Loucy (cell line): ENCODE measurements around the gene ZNF611.
"Not testable (repeated sequence)": the region's sequence is repeated elsewhere in the genome, so short reads cannot be mapped to it uniquely, and the experiment has no call there.

Source experiments
- CTCF ChIP-seq: fragments of 200-600 bp; sonication (generic); conservative IDR thresholded peaks from 2 replicates; pipeline ENCODE4 v1.5.1; 2014; ENCODE audit warnings: mild to moderate bottlenecking, antibody characterized with exemption, low read length
- EZH2phosphoT487 ChIP-seq: fragments of 200-600 bp; IDR thresholded peaks from 2 replicates; pipeline ENCODE4 v1.6.1; 2018; ENCODE audit warnings: antibody characterized with exemption, mild to moderate bottlenecking, moderate library complexity, borderline replicate concordance

- peak; percentile 20; the same call in 1 of the 2 replicates for TF ChIP-seq CTCF
- not testable (repeated sequence) for TF ChIP-seq EZH2phosphoT487
These were observed 35.3 kb downstream of the ZNF611 start for GRCh38 chr19:52699555-52699954.
